GM21619 (cell line): Measurements from ENCODE around the gene TTC36.

ENCODE experiments used
- ATAC-seq: cut with Tn5 transposase; IDR thresholded peaks from one replicate; pipeline ENCODE4 v1.9.1; 2021; ENCODE audit not compliant: unreplicated experiment

The TTC36 gene

DNA sequence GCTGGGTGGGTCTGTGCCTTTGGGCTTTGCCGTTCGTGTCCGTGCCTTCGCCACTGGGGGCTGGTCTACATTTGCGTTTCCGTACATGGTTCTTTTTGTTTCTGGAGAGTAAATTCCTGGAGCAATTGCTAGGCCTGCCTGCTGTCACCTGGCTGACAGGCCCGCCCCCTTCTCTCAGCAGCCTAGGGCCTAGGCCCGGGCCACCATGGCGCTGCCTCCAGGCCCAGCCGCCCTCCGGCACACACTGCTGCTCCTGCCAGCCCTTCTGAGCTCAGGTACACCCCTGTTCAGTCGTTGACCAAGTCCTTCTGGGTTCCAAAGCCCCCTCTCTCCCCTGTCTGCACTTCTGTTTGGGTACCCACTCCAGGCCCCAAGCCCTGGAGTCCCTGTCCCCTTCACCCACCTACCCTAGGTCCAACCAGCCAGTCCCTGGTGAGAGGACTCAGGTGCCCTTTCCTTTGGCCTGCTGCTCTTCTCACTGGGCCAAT, 4.4 kb downstream of the TTC36 start:
- ATAC-seq: no peak

DNA sequence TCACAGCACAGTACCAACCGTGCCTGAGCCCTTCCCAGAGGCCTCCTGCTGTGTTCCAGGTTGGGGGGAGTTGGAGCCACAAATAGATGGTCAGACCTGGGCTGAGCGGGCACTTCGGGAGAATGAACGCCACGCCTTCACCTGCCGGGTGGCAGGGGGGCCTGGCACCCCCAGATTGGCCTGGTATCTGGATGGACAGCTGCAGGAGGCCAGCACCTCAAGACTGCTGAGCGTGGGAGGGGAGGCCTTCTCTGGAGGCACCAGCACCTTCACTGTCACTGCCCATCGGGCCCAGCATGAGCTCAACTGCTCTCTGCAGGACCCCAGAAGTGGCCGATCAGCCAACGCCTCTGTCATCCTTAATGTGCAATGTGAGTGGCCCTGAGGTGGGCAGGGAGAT, 4.8 kb downstream of the TTC36 start:
- ATAC-seq: no peak

DNA sequence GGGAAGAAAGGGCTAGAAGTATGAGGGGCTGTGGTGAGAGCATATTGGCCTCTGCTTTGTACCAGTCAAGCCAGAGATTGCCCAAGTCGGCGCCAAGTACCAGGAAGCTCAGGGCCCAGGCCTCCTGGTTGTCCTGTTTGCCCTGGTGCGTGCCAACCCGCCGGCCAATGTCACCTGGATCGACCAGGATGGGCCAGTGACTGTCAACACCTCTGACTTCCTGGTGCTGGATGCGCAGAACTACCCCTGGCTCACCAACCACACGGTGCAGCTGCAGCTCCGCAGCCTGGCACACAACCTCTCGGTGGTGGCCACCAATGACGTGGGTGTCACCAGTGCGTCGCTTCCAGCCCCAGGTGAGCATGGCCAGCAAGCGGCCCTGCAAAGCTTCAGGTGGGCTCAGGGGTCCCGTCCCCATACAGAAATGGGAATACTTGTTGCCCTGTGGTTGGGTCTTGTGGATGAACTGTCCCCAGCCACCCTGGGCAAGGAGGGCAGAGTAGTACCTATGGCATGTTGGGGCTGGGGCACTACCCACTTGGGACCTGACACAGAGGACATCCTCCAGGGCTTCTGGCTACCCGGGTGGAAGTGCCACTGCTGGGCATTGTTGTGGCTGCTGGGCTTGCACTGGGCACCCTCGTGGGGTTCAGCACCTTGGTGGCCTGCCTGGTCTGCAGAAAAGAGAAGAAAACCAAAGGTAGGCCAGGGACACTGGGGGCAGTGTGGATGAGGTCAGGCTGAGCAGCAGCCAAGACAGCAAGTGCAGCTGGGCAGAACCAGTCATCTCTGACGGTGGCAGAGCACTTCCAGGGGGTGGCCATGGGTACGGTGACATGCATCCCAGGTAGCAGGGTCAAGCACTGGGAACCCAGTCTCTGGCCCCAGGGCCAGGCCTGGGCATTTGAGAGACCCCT, 5.8 kb downstream of the TTC36 start:
- ATAC-seq: no peak

DNA sequence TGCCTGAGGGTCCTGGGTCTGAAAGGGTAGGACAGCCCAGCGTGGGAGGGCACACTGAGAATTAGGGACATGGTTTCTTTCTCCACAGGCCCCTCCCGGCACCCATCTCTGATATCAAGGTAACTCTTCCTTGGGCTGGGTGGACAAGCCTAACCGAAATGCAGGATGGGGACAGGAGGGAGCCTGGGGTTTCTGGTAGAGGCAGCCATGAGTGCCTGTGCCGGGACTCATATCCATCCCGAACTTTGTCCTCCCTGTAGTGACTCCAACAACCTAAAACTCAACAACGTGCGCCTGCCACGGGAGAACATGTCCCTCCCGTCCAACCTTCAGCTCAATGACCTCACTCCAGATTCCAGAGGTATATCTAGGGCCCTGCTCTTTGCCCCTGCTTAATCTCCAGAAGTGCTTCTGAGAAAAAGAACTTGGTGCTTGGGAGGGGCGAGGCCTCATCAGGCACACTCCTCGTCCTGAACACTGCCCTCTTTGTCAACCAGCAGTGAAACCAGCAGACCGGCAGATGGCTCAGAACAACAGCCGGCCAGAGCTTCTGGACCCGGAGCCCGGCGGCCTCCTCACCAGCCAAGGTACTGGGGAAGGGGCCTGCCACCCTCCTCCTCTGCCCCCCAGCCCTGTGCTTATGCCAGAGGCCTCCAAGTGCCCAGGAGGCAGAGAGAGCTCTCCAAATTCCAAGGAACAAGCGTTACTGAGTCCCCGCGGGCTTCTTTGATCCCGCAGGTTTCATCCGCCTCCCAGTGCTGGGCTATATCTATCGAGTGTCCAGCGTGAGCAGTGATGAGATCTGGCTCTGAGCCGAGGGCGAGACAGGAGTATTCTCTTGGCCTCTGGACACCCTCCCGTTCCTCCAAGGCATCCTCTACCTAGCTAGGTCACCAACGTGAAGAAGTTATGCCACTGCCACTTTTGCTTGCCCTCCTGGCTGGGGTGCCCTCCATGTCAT, 6.8 kb downstream of the TTC36 start:
- no peak for ATAC-seq

DNA sequence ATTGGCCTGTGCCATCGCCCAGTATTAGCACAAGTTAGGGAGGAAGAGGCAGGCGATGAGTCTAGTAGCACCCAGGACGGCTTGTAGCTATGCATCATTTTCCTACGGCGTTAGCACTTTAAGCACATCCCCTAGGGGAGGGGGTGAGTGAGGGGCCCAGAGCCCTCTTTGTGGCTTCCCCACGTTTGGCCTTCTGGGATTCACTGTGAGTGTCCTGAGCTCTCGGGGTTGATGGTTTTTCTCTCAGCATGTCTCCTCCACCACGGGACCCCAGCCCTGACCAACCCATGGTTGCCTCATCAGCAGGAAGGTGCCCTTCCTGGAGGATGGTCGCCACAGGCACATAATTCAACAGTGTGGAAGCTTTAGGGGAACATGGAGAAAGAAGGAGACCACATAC, 8.0 kb downstream of the TTC36 start:
- ATAC-seq: no peak

DNA sequence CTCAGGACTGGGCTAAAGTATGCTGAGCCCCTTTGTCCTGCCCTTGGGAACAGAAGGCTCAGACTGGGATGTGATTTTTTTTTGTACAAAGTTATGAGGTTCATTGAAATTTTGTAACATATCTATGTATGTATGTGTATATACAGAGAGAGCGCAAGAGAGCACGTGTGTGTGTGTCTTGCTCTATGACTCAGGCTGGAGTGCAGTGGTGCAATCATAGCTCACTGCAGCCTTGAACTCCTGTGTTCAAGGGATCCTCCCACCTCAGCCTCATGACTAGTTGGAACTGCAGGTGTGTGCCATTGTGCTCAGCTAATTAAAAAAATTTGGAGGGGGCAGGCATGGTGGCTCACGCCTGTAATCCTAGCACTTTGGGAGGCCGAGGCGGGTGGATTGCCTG, 9.5 kb downstream of the TTC36 start:
- no peak for ATAC-seq

DNA sequence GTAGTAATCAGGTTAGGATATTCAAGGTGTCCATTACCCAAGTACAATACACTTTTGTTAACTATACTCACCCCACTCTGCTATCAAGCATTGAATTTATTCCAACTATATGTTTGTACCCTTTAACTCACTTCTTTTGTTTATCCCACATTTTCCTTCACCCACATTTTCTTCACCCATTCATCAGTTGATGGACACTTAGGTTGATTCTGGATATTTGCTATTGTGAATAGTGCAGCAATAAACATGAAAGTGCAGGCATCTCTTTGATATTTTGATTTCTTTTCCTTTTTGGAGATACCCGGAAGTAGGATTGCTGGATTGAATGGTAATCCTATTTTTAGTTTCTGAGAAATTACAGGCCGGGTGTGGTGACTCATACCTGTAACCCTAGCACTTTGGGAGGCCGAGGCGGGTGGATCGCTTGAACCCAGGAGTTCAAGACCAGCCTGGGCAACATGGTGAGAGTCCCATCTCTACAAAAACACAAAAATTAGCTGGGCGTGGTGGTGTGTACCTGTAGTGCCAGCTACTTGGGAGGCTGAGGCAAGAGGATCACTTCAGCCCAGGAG, 10.2 kb downstream of the TTC36 start:
- no peak for ATAC-seq

DNA sequence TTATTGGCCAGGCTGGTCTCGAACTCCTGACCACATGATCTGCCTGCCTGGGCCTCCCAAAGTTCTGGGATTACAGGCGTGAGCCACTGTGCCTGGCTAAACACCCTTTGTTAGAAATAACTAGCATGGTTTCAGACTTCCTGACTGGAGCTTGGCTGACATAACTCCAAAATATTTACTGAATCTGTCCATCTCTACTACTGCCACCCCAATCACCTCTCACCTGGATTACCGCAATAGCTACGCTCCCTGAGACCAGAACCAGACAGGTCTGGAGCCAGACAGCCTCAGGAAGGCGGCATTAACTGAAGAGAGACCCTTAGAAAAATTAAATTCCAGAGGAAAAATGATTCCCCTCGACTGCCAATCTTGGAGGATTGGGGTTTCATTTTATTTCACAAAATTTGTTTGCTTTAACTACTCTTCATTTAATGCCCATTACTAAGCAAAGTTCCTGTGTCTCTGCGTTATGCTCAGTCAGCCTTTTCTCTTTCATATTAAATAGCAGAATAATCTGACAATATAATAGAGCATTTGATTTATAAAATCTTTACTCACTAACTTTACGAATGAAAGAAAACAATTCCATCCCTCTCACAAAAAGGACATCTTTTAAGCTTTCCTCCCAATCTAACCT, 16.9 kb downstream of the TTC36 start:
- ATAC-seq: no peak

DNA sequence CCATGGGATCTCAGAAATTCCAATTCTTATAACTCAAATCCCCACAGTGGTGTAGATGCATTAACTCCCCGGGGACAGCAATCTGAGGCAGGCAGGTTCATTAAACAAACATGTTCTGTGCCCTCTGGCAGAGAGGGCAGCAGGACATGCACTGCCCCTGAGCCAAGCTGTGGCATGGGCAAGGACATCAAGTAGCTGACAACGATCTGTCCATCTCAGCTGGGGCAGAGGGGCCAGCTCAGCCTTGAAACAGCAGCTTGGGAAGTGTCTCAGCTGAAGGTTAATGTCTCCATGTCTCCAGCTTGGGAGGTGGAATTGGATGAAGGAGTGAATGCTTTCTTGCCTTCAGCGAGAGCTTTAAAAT, 17.4 kb downstream of the TTC36 start:
- no peak for ATAC-seq

DNA sequence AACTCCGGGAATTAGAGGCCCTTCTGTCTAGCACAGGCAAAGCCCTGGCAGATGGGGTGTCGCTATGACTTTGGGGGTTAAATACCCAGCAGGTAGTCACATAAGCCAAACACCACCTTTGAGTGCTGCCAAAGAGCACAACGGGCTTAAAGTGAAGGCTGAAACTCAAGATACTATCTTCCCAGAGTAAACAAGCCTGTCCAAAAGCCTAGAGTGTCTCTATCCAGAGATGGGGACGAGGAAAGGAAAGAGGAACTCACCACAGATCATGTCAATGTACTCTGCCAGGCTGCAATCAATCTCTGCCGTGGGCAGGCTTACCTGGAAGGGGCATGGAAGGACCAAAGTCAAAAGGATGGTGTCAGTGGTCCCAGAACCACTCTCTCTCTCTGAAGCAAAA, 18.3 kb downstream of the TTC36 start:
- ATAC-seq: no peak

DNA sequence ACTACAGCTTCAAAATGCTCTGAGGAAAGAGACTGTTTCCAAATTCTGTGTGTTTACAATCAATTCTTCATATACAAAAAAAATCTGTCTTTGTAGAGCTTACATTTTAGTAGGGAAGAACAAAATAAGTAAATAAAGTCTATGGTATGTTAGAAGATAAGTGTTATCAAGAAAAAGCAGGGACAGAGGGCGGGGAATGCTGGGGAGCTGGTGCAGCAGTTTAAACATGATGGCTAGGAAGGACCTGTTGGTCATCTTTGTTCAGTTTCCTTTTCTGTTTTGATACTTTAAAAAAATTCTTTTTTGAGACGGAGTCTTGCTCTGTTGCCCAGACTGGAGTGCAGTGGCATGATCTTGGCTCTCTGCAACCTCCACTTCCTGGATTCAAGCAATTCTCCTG, 19.9 kb downstream of the TTC36 start:
- ATAC-seq: no peak

DNA sequence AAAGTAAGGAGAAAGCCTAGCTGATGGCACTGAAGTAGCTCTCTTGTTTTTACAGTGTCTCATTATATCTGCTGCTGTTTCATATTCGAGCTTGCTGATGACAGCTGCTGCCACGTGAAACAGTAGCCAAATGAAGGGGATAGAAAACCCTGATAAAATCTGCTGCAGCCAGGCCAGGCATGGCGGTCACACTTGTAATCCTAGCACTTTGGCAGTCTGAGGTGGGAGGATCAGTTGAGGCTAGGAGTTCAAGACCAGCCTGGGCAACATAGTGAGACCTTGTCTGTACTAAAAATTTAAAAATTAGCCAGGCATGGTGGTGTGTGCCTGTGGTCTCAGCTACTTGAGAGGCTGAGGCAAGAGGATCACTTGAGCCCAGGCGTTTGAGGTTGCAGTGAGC, 25.1 kb downstream of the TTC36 start:
- no peak for ATAC-seq

DNA sequence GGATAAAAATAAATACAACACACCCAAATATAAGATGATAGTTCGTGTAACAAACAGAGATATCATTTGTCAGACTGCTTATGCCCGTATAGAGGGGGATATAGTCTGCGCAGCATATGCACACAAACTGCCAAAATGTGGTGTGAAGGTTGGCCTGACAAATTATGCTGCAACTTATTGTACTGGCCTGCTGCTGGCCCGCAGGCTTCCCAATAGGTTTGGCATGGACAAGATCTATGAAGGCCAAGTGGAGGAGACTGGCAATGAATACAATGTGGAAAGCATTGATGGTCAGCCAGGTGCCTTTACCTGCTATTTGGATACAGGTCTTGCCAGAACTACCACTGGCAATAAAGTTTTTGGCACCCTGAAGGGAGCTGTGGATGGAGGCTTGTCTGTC, 33.5 kb downstream of the TTC36 start:
- no peak for ATAC-seq

DNA sequence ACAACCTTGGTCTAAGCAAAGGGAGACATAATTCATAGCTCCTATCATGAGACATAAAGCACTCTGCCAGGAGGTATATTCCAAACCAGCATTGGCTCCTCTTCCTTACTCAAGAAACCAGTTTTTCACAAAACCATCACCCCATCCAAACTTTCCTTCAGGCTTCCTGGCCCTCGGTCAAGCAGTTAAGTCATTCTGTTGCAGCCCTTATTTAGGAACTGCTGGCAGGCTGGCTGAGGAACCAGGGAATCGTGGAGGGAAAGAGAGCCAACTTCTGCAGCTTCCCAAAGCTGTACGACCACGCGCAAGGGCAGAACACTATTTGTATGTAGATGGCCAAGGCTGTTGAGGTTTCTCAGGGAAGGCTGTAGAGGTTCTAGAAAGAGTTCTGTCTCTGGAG, 37.8 kb downstream of the TTC36 start:
- no peak for ATAC-seq

DNA sequence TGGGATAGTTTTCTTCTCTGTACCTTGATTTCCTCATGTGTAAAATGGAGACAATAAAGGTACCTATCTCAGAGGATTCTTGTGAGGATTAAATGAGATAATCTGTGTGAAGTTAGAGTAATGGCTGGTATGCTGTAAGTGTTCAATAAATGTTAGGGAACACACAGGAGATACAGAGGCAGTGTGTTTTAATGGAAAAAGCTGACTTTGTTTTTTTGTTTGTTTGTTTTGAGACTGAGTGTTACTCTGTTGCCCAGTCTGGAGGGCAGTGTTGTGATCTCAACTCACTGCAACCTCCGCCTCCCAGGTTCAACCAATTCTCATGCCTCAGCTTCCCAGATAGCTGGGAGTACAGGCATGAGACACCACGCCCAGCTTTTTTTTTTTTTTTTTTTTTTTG, 42.4 kb downstream of the TTC36 start:
- no peak for ATAC-seq

DNA sequence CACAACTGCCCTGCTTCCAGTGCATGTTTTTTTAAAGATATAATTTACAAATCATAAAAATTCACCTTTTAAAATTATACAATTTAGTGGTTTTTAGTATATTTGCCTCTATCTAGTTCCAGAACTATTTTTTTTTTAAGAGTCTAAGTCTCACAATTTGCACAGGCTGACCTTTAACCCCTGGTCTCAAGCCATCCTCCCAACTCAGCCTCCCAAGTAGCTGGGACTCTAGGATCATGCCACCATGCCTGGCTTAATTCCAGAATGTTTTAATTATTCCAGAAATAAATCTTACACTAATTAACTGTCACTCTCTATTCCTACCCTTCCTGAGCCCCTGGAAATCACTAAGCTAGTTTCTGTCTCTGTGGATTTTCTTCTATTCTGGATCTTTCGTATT, 43.5 kb downstream of the TTC36 start:
- ATAC-seq: no peak

DNA sequence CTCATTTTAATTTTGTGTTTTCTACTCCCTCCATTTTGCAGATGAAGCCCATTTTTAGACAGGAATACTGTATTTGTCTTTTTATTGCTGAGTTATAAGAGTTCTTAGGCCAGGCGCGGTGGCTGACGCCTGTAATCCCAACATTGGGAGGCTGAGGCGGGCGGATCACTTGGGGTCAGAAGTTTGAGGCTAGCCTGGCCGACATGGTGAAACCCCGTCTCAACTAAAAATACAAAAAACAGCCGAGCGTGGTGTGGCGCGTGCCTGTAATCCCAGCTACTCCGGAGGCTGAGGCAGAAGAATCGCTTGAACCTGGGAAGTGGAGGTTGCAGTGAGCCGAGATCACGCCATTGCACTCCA, 44.4 kb downstream of the TTC36 start:
- peak; percentile 10 for ATAC-seq

DNA sequence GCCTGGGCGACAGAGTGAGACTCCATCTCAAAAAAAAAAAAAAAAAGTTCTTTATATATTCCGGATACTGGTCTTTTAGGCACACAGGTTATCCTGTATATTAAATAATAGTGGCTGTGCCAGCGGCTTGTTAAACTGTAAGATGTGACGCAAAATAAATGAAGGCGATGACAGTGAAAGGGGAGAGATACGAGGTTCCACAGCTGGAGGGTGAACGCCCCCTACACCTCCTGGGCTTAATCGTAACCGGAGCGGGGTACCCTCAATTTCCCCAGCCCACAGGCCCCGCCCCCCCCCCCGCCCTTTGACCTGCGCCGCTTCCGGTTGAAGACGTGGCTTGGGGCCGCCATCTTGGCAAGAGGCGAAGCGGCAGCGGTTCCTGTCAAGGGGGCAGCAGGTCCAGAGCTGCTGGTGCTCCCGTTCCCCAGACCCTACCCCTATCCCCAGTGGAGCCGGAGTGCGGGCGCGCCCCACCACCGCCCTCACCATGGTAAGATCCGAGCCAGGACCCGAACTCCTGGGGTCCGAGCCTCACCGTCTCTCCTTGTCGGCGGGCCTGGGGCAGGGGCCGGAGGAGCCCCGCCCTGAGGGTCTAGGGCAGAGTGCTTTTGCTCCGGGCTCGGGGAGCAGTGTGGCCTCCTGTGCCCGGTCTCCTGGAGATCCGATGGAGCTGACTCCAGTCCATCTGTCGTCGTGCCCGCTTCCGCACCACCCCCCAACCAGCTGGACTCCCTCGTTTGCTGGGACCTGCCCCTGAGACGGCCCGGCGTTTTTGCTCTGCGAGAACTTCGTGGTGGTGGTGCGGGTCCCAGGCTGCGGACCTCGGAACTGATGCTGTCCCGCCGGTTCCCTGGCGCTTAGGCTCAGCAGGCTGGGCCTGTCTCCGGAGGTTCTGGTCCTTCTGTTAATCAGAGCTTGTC, 45.0 kb downstream of the TTC36 start, which contains the start of gene ARCN1:
ARCN1 (plus strand) TSS at position 349 of the 920 bp plus-strand sequence; CDS start at position 488, 139 bp downstream.
- peak; percentile 66 for ATAC-seq

DNA sequence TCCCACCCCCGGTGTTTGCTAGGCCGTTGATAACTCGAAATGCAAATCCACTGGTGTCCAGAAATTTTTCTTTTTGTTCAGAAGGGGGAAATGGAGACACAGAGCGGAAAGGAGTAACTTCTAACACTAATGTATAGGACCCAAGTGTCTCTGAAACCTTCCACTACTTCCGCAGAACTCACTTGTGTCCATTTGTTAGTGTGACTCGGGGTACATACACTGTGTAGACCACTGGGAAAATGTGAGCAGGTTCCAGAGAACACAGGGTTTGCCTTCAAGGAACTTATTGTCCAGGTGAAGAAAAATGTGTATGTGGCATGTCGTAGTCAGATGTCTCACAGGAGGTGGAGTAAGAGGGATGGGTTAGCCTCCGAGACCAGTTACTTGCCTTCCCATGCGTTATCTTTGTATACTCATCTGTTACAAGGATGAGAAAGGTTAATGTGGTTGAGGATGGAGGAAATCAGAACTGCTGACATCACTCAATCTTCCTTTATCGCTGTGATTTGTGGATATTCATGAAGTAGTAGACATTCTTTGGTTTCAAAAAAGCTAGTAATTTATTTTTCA, 45.8 kb downstream of the TTC36 start:
- ATAC-seq: peak; percentile 27

DNA sequence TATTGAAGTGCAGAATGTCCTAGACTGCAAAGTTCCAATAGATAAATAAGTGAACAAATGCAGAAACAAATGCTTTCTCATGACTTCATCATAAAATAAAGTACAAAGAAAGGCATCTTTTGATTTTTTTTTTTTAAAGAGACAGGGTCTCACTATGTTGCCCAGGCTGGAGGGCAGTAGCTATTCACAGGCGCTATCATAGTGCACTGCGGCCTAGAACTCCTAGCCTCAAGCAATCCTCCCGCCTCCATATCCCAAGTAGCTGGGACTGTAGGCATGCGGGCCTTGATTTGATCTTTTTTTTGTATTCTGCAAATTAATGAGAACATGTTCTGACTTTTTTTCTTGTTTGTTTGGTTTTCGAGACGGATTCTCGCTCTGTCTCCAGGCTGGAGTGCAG, 47.4 kb downstream of the TTC36 start:
- no peak for ATAC-seq
